DMS 273 treated with DMSO at 0.1 percent for 48 hours (cell line): ENCODE measurements around the gene SPATA31C2.
A peak's percentile ranks its signal among the peaks of the same experiment; 100 is the strongest.
"Not testable (repeated sequence)": the region's sequence is repeated elsewhere in the genome, so short reads cannot be mapped to it uniquely, and the experiment has no call there.

Experiments
- DNase-seq: peaks from one replicate; lab custom pipeline; 2025; lab: John Stamatoyannopoulos, UW

SPATA31C2 gene

DNA sequence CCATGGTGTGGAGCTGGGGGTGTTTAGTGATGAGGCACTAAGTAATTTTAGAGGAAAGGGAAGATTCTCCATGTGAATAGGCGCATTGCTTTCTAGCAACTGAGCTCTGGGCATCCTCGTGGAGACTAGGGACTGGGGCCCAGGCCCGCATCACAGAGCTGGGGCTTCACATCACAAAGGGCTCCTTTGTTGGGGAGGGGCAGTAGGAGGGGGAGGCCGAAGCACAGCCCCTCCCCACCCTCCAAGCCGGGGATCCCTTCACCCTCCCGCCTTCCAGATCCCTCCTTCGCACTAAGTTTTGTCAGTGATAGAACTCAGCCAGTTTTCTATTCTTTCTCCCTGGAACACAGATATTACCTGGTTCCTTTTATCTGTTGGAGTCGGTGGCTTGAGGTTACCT, at the start of gene SPATA31C2:
Gene SPATA31C2 (minus strand): TSS at position 101 of the 400 bp plus-strand sequence. CDS start 29 bp downstream, at position 72.
- not testable (repeated sequence) for DNase-seq

DNA sequence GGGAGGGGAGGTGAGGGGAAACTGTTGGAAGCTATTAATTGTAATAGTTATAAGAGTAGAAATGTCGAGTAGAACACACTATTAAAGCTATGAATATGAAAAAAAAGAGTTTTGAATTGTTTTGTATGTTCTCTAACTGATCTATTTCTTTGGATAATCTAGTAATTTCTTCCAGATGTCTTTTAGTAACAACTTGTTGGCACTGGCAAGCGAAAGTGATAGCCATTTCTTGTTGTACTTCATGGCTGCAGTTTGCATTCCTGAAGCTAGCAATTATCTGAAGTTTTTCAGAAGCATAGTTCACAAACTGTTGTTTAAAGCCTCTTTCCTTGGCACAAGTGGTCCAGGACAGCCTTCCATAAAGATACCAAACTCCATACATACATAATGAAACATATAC, 49.4 kb upstream of the SPATA31C2 start:
- no peak for DNase-seq

DNA sequence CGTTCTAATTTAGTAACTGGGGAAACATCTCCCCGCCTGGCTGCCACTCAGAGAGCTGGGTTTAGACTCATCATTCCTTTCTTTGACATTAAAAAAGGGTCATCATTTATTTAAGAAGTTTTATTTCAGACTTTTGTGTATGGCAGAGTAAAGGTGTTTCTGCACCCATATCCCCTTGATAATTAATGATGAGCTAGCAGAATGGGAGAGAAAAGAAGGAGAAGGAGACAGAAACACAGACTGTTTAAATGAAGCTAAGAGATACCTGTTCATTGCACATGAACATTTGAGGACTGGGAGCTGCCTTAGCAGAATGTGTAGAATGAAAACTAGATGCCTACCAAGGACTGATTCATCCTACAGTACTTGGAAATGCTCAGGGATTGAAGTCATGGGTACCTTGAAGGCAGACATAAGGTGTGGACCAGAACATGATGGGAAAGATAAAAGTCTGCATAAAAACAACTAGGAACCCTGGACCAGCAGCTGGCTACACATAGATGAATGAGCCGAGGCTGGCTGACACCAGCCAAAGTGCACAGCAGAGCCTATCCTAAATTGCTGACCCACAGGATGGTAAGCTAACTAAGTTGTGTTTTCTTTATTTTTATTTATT, 48.3 kb upstream of the SPATA31C2 start:
- DNase-seq, result no peak

DNA sequence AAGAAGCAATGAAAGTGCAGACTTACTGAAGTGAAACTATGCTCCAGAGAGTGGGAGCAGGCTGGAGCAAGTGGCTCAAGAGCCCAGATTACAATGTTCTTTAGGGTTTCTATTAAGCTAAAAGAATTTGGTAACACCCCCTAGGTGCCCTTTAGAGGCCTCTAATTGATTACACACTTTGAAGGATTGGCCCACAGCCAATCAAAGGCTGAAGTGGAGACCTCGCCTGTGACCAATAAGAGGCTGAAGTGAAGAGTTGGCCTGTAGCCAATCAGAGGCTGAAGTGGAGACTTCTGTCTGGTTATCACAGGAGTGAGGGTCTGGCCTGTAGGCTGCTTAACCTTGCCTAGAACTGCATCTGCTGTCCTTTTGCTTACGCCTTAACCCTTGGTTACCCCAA, 46.7 kb upstream of the SPATA31C2 start:
- no peak for DNase-seq

DNA sequence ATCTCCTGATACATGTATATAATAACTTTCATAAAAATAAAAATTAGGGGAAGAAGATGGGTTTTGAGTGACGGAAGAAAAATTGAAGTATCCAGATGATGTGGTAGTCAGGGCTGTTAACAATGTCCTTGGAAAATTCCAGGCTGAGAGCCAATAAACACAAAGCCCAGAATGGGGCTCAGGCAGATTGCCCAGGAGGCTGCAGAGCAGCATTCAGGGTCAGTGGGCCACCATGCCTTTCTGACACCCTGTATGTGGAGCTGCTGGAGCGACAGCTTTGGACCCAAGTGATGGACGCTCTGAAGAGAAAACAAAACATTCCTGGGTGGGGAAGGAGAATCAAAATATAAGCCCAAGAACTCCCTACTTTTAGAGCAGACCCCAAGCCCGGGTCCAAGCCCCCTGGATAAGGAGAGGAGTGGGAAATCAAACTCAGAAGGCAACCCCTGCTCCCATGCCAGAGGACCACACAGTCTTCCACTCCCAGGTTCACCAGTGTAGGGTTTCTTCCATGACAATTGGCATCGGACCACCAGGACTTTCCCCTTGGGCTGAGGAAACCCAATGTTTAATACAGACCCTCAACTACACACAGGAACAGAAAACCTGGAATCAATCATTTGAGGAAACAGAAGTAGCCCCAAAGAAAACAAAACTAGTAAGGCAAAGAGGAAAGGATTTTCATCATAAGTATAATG, 45.7 kb upstream of the SPATA31C2 start:
- no peak for DNase-seq

DNA sequence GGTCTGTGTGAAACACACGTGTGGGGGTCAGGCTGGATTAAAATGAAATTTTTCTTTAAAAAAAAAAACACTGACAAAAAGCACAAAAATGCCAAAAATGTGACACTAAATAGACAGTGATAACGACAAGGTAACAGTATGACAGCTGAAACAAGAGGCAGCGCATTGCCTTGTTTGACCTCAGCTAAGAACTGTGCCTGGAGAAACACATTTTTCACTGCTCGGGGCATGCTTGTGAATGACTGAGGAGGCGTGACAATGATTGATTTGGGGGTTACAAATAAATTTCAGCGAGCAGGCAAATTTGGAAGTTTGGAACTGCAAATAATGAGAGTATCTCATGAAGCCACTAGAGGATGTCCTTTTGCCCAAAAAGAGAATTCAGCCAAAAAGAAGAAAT, 44.2 kb upstream of the SPATA31C2 start:
- no peak for DNase-seq

DNA sequence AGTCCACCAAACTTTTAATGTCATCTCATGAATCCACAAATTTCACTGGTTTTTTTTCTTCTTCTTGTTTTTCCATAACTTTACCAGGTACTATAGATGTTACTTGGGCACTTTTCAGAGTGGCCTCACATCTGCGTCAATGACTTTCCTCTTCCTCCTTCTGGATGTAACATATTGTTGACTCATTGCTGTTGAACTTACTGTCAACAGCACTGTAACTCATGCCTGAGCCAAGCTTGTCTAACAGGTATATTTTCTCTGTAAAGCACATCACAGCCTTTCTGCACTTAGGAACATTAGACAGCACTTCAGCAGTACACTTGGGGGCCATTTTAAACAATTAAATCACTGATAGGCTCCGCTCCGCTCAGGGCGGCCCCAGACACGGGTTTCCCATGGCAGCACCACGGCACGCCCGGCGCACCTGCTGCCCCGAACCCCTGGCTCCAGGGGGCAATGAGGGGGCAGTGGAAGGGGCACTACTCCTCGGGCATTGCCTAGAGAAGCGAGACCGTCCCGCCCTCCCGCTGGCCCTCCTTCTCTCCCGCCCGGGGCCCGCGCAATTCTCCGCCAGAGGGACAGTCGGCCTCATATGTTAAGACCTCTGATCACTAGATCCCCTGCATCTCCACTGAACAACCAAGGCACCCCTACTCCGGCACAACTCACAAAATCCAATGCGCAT, 41.9 kb upstream of the SPATA31C2 start:
- DNase-seq, result no peak

DNA sequence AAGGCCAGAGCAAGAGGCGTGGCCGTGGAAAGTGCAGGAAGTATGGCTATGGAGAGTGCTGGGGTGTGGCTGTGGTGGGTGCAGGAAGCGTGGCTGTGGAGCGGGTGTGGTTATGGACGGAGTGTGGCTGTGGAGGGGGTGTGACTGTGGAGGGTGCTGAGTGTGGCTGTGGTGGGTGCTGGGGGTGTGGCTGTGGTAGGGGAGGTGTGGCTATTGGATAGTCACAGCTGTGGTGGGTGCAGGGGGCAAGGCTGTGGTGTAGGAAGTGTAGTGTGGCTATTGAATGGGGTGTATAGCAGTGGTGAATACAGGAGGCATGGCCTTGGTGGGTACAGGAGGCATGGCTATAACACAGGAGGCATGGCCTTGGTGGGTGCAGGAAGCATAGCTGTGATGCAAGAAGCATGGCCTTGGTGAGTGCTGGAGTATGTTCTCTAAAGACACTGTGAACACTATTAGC, 40.8 kb upstream of the SPATA31C2 start:
- no peak for DNase-seq

DNA sequence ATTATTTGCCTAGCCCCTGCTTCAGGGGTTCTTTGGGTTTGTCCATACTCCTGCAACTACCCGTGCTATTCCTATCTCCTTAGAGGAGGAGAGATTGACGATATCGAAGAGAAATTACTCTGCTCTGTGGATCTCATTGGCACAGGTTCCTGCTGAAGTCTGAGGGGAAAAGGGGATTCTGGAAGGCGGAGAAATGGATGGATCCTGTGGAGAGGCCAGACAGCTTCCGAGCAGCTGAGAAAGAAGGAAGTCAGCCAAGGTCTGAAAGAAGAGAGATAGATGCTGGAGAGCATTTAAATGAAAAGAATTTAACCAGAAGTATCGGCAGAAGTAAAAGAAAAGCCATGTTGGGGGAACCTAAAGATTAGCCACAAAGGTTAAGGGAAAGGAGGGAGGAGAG, 40.4 kb upstream of the SPATA31C2 start:
- DNase-seq, result no peak

DNA sequence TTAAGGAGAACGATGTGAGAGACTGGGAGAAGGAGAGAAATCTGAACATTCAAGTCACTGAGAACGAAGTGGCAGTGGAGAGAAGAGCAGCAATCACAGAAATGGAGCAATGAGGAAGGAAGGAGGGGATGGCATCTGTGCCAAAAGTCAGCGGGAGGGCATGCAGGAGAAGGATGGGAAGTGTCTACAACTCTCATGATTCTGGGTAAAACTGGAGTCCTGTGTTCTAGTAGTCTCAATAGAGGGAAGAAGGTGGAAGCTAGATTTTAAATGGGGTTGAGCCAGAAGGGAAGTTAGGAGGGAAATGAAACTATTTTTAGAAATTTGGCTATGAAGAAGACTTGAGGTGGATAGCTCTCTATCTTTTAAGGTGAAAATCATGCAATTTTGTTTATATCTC, 39.1 kb upstream of the SPATA31C2 start:
- DNase-seq, result no peak

DNA sequence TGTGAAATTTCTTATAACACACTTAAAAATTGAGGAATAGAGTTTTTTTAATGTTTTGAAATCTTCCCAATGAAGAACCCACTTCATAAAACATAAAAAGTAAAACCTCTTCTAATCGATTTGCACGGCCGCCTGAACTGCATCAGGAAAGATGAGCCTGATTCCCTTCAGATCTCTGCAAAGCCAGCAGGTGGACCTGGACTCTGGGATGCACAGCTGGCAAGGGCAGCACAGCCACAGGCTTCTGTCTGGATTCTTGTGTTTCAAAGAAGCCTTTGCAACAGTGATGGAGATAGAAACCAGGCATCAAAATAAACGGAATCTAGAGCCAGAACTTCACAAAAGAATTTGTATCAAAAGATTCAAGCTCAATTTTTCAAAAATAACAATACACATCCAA, 36.0 kb upstream of the SPATA31C2 start:
- DNase-seq, result no peak

DNA sequence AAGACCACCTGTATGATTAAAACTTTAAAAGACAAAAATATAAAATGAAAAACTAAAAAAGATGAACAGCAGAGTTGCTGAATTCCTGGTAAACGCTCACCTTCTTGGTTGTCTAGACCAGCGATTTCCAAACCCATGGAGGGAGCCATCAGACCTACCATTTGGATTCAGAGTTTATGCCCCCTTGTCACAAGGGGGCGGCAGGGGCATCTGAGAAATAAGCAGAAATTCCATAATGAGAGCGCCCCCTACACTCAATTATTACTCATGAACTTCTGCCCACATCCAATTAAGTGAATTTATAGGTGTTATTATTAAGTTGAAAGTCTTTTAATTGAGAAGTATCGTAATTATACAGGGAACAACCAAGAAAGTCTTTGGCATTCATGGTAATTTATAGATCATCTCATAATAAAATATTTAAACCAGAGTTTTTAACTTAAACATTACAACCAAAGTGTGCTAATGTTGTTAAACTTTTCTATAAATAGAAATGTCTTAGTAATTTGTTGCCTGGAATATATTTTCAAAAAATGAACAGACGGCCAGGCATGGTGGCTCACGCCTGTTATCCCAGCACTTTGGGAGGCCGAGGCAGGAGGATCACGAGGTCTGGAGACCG, 35.2 kb upstream of the SPATA31C2 start:
- DNase-seq, result peak; percentile 51

DNA sequence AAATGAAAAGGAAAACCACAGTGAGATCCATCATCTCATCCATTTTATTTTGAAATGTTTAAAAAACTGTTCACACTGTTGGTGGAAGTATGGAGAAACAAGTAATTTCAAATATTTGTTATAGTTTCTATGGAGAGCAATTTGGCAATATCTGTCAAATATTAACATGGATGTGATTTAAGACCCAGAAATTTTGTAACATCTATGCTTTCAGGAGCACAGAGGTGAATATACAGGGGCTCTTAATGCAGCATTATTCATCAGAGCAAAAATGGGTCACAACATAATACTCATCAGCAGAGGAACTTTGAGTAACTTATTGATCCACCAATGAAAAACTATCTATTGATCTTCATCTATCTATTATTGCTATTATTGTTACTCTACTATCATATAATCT, 31.4 kb upstream of the SPATA31C2 start:
- no peak for DNase-seq

DNA sequence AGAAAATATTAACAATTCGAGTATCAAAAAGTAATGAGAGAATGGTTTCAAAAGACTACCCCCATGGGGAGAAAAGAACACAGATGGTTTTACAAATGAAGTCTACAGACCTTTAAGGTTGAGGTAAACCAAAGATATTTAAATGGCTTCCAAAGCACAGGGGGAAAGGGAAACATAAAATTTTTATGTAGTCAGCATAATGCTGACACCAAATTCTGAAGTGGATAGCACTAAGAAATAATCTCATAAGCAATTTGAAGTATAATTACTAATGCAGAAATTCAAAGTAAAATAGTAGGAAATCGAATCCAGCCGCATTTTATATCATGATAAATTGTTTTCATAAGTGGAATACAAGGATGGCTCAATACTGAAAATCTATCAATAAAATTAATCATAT, 30.3 kb upstream of the SPATA31C2 start:
- DNase-seq, result no peak

DNA sequence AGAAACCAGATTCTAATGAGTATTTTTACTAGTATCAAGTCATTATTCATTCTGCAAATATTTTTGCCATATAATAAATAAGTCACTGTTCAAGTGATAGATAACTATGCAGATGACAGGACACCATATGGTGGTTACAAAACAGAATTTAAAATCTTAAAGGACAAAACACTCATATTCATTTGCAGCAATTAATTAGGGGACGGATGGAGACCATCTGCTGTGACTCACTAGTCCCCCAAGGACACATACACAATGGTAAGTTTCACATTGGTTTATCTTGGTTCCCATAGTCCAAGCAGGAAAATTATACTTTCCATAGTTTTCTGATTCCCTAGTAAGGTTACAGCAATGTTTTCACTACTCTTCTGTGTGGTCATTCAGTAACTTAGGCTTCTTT, 28.4 kb upstream of the SPATA31C2 start:
- no peak for DNase-seq

DNA sequence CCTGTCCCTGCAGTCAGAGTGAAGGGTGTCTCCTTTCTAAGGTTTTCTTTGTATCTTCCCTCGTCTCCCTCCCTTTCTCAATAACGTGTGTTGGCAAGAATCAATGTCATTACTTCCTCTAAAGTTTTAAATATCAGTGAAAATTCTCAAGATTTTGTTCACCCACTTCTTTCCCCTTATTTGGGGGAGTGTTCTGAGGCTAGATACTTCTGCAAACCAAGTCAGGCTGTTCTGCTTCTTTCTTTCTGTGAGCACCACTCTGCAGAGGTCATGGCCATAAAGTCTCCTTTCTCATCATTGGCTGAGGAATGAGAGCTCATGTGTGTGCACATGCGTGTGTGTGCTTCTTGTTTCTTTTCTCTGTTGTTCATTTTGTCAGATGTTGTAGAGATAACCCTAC, 26.6 kb upstream of the SPATA31C2 start:
- DNase-seq, result no peak

DNA sequence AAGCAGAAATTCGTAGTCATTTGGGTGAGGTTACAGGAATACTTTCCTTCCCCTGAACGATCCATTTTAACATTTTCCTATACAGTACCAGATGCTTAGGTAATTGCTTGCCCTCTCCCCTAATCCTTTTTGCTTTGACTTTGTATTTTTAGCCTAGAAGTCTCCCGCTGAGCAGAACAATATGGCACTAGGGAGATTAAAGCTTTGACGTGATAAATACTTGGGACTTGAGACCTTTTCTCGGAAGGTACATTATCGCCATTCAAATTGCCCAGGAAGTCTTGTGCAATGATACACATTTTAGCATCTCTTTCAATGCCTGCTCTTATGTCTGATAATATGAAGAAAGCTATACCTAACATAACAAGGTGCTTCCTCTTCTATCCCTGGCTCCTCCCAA, 22.9 kb upstream of the SPATA31C2 start:
- DNase-seq, result no peak

DNA sequence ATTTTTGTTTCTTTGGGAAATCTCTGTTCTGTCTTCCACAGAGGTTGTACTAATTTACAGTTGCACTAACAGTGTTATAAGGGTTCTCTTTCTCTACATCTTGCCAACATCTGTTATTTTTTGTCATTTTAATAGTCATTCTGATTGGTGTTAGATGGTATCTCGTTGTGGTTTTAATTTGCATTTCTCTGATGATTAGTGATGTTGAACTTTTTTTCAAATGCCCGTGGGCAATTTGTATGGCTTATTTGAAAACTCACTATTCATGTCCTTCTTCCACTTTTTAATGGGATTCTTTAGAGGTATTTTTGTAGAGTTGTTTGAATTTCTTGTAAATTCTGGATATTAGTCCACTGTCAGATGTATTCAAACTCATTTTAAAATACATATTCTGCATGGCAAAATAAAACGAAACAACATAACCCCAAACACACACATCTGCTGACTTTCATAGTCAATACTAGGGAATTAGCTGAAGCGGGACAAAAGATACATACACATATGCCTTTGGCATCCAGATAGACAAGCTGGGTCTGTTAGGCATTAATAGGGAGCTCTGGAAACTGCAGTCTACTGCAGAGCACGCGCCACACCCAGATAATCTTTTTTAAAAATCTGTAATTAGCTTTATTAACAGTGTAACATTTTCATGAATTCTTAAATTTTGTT, 5.8 kb upstream of the SPATA31C2 start:
- no peak for DNase-seq

DNA sequence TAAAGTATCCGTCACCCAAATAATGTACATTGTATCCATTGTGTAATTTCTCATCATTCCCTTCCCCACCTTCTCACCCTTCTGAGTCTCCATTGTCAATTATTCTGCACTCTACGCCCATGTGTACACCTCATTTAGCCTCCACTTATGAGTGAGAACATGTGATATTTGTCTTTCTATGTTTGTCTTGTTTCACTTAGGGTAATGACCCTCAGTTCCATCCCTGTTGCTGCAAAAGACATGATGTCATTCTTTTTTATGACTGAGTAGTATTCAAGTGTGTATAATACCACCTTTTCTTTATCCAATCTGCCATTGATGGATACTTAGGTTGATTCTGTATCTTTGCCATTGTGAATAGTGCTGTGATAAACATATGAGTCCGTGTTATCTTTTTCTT, 4.9 kb upstream of the SPATA31C2 start:
- DNase-seq, result no peak

DNA sequence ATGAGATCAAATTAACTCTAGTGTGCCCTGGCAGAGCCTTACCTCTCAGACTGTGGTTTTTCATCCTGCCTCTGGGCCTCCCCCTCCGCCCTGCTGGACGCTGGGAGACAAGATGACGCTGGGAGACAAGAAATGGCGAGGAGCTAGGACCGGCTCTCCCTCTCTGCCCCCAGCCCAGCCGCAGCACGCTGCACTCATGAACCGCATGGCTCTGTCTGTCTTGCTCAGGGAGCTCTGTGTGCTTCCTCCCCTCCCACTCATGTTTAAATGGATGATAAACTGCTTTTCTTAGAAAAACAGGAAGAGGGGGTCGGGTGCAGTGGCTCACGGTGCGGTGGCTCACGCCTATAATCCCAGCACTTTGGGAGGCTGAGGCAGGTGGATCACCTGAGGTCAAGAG, 4.7 kb downstream of the SPATA31C2 start:
- not testable (repeated sequence) for DNase-seq

DNA sequence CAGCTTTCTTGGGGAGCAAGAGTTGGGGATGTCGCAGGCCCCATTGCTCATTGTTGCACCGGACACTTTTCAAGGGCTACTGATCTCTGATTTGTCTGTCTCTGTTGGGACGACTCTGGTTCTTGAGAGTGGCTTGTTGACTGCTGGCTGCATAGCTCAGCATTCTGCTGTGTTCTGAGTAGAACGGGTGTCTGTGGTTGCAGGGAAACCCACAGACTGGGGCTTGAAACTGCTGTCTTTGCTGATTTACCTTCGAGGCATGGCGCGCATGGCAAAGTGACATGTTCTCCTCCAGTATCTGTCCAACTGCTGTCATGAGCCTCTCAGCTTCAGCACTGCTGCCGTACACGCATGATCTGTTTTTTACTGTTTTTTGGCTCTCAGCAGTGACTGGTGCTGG, 8.7 kb downstream of the SPATA31C2 start:
- DNase-seq, result not testable (repeated sequence)

DNA sequence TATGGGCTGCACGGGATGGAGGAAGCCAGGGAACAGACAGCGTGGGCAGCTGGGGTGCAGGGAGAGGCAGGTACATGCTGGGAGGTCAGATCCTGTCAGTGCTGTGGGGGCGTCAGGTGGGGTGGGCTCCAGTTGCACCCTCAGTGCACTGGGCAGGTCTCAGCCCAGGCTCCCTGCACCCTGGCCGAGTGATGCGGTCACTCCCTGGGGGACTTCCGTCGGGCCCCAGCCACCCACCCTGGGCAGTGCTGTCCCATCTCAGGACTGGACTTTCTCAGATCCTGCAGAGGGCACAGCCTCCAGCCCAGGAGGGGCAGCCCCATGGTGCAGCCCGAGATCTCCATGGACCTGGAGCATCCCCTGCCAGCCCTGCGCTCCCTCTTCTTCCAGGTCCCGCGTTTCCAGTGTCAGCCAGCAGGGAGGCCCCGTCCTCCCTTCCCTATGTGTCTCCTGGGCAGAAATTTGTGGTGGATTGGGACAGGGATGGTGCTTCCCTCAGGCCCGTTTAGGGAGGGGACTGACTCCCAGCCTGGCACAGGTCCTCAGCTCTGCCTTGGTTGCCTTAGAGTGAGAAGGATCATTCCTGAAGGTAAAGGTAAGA, 10.5 kb downstream of the SPATA31C2 start:
- DNase-seq, result not testable (repeated sequence)
